GM12874 (cell line): ENCODE measurements around the gene MTA1.

ENCODE experiments used
- CTCF ChIP-seq: IDR thresholded peaks from 2 replicates; pipeline ENCODE4 v1.5.1; 2011; ENCODE audit warnings: low read depth, mild to moderate bottlenecking, control low read depth, low read length, moderate library complexity; ENCODE audit not compliant: insufficient read depth

The MTA1 gene

GRCh38 chr14:105420101-105420973, 710 bp downstream of the MTA1 start:
- no peak for TF ChIP-seq CTCF

- no peak for TF ChIP-seq CTCF
Measured at GRCh38 chr14:105420974-105421674, 1.5 kb downstream of the MTA1 start.

GRCh38 chr14:105421723-105422615, 2.3 kb downstream of the MTA1 start:
- TF ChIP-seq CTCF, result no peak

- no peak for TF ChIP-seq CTCF
Measured at GRCh38 chr14:105422695-105423487, 3.3 kb downstream of the MTA1 start.

GRCh38 chr14:105423488-105424195, 4.0 kb downstream of the MTA1 start:
- no peak for TF ChIP-seq CTCF

- TF ChIP-seq CTCF, result no peak
Measured at GRCh38 chr14:105424861-105425260, 5.2 kb downstream of the MTA1 start.
